IPS DF 19.7 (cell line): ENCODE results near the gene GET4.

Source experiments
- DNase-seq: peaks from one replicate; pipeline ENCODE4 v3.0.0-alpha.2; 2013; ENCODE audit warnings: low read depth, low spot score

Gene GET4, protein sequence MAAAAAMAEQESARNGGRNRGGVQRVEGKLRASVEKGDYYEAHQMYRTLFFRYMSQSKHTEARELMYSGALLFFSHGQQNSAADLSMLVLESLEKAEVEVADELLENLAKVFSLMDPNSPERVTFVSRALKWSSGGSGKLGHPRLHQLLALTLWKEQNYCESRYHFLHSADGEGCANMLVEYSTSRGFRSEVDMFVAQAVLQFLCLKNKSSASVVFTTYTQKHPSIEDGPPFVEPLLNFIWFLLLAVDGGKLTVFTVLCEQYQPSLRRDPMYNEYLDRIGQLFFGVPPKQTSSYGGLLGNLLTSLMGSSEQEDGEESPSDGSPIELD

DNA sequence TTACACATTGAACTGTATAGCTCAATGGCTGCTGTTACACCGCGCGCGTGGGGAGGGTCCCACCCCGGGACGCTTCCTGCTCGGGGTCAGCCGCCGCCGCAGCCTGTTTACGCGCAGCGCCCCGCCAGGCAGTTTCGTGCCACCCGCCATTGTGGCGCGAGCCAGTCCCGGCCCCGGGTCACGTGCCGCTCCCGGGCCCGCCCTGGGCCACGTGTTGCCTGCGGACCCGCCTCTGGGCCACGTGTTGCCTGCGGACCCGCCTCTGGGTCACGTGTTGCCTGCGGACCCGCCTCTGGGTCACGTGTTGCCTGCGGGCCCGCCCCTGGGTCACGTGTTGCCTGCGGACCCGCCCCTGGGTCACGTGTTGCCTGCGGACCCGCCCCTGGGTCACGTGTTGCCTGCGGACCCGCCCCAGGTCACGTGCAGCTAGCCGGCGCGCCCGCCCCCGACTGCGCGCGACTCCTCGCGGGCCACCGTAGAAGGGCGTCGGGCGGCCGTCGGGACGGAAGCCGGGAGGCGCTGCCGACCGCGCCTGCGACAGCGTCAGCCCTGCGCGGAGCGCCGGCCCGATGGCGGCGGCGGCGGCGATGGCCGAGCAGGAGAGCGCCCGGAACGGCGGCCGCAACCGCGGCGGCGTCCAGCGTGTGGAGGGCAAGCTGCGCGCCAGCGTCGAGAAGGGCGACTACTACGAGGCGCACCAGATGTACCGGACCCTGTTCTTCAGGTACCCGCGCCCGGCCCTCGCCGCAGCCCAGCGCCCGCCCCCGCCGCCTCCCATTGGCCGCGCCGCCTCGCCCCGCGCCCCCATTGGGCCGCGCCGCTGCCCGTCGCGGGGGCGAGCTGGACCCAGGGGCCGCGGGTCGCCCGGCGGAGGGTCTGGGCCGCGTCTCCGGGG is at the start of gene GET4:
Gene GET4 (plus strand): TSS at position 478 of the 895 bp plus-strand sequence. CDS start 92 bp downstream, at position 570.
- DNase-seq: peak; percentile 30

DNA sequence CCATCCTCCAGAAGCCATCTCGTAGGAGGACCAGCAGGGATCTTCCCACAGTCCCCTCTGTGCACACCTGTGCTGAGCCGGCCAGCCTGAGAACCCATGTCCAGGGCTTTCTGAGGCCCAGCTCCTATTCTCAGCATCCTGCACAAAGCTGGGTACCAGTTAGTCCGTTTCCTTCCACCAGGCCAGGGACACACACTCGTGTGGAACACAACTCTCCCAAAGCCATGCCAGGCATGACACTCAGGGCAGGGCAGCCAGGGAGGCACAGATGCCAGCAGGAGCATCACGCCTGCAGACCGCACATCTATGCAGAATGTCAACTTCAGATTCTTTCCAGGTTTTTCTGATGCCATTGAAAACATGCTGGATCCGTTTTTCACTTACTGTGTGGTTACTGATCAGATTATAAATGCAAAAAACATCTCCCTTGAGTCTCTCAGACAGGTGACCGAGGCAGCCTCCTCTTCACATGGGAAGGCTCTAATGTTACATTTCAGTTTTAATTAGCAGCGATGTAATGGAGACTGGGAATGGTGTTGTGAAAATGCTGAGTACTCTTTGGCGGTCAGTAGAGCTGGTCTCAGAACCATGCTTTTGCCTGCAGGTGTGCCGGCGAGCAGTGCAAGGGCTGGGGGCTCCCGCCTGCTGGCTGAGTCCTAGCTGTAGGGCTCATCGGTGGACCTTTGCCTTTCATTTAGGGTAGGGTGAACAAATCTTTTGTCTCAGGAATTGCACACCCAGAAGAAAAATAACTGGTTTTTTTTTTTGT is 47.4 kb upstream of the GET4 start:
- no peak for DNase-seq

DNA sequence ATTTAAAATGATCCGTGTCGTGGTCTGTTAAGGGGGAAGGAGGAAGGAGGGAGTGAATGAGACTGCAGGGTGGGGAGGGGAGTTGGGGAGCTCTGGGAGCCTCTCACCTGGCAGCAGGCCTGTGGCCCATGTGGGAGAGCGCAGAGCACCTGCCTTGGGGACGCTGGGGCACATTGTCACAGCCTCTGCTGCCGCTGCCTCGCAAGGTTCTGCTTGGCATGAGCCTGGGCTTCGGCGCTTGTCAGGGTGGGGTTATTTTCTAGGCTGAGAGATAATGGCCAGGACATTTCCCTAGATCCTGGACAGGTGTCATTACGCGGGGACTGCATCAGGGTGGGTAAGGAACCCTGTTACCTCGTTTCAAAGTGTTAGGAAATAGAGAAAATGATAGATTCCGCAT is 46.3 kb upstream of the GET4 start:
- DNase-seq: no peak

DNA sequence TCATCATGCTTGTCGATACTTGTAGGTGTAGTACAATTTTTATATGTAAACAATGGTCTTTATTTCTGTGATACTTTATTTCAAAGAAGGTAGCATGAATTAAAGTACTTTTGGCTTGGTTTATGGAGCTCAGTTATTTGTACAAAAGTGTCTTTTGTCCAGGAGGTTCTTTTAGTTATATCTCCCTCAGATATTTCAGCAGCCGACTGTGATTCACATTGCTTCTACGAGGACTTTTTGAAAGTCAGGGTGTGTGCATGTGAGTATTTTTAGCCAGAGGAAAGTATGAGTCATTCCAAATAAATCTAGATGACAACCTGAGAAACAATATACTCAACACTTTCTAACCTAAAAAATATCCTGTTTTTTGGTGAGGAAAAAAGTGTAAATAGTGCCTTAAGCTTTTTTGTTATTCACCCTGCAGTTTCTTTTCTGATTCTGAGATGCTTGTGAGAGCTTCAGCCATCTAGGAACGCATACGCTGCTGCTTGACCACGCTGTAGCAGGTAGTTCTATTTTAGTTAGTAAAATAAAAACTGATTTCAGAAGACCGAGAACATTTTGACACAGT is 44.7 kb upstream of the GET4 start:
- DNase-seq: no peak

DNA sequence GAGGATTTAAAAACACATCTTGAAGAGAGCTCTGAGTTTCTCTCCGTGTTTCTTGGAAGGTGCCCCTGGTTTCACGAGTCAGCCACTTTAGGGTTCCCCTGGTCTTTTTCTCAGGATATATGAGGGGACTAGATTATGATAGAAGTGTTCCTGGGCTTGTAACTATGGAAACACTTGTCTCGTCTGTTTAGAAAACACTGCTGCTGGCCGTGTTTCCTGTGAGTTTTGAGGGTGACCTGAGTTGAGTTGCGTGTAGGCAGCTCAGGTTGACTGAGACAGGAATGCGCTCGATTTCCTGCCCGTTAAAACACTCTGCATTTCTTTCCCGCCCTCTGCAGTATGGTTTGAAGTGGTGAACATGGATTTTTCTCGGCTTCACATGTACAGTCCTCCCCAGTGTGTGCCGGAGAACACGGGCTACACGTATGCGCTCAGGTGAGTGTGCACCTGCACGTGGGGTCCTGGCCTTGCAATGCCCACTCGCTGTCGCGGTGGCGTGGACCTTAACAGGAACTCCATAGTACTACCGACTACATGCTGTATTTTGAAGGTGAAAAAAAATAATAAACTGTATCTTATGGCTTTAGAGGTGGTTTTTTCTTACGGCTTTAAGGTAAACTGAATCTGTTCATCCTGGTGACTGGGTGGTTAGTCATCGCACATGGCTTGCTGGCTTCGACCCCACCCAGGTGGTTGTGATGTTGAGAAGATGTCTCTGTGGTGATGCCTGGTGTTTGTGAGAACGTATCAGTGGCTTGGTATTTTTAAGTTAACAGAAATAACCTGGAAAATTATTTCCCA is 44.0 kb upstream of the GET4 start, which contains the start of gene SUN1:
Gene SUN1 (plus strand): TSS at position 310 of the 801 bp plus-strand sequence. CDS start 49 bp downstream, at position 359.
- no peak for DNase-seq

DNA sequence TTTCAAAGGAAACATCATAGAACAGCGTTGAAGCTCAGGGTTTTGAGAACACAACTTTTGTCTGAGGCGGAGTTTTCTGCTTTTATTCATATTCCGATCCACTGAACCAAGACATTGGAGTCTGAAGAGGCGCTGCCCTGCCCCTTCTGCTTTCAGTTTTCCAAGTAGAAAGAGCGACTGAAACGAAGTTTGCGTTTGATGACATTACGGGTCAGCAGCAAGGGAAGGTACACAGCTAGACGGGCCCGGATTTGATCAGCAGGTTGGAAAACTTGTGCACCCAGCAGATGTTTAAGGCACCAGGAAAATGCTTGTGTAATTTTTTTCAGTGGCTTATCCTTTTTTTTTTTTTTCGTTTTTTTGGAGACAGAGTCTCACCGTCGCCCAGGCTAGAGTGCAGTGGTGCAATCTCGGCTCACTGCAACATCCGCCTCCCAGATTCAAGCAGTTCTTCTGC is 43.4 kb upstream of the GET4 start:
- no peak for DNase-seq

DNA sequence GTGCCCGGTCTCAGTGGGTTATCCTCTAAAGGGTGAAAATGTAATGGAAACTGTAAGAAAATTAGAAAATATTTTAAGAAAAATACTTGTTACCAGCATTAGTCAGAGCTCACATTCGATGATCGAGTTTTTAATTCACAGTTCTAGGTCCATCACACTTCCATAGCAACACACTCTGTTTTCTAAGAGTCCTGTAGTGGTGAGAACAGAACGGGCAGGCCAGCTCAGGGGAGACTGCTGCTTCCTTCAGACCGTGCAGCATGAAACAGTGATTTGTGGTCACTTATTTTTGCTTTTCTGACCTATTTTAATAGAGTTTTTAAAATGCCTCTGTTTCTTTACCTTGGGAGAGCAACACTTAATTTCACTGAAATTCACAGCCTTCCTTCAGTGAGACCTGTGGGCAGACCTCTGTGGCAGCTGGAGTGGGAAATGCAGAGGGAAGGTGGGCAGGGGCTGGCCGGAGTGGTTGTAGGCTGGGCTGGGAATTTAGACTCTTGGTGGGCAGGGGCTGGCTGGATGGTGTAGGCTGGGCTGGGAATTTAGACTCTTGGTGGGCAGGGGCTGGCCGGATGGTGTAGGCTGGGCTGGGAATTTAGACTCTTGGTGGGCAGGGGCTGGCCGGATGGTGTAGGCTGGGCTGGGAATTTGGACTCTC is 42.6 kb upstream of the GET4 start:
- DNase-seq: no peak

DNA sequence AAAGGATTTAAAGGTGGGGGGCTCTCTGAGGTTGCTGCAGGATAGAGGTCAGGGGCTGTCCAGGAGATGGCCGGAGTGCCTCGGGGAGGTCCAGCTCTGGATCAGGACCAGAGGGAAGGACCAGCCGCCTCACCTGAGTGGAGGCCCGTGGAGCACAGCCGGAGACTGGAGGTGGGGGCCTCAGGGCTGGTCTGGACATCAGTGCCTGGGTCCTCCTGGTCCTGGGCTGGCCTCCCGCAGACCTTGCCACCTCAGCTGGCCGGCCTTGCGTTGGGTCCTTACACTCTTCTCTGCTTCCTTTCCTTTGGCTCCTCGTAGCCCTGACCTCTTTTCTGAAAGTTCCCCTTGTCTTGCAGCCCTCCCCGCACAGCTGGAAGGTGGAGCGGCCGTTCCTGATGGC is 42.1 kb upstream of the GET4 start:
- no peak for DNase-seq

DNA sequence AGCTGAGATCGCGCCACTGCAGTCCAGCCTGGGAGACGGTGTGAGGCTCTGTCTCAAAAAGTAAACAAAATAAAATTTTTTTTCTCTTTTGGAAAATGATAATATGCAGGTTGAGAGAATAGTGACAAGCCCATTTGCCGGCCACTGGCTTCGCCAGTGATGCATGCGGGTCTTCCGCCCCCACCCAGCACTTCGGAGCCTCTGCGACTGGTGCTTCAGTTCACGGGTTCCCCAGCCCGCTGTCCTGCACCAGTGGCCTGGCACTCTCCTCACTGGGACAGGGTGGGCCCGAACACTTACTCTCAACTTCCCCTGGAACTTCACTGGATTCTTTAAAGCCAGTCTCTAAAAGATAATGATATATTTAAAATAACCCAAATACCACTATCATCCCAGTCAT is 41.3 kb upstream of the GET4 start:
- DNase-seq: no peak

DNA sequence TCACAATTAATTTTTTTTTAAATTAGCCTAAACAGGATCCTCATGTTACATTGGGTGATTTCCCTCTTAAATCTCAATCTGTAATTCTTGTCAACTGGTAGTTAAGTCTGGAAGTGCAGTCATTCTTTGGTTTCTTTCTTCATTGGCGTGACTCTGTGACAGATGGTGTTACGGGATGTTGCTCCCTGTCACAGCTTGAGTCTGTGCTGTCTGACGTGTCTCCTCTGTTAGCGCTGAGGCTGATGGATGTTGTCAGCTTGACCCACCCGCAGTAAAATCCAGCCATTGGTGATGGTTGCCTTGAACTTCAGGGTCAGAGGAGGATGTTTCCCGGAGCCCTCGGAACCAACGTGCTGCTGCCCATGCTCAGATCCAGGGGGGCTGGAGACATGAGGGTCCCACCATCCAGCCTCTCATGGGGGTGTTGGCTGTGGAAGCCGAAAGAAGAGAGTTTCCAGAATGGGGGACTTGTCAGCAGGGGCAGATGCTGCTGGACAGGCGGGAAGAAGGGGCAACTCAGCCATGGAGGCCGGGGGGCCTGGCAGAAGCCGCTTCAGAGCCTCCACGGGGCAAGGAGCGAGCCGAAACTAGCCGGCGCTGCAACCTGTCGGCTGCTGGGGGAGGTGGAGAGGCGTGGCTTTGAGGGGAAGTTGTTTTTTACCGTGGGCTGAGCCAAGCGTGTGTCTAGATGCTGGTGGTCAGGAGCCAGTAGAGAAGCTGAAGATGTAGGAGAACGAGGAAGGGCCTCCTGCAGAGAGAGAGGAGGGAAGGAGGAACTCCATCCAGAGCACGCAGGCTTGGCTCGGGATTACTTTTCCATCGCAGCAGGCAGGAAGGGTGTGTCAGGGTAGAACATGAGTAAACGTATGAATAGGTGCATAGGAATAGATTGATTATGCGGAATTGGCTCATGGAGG is 40.6 kb upstream of the GET4 start:
- DNase-seq: no peak

DNA sequence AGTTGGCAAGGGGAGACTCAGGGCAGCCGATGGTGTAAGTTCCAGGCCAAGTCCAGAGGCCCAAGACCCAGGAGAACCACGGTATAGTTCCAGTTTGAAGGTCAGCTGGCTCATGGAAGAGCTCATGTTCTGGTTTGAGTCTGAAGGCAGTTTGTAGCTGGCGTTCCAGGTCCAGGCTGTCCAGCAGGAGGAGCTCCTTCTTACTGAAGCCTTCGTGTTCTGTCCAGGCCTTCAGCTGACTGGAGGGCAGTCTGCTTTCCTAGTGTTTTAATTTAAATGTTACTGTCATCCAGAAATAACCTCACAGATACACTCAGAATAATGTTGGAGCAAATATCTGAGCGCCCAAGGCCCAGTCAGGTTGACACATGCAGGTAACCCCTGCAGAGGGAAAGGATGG is 39.9 kb upstream of the GET4 start:
- DNase-seq: no peak

DNA sequence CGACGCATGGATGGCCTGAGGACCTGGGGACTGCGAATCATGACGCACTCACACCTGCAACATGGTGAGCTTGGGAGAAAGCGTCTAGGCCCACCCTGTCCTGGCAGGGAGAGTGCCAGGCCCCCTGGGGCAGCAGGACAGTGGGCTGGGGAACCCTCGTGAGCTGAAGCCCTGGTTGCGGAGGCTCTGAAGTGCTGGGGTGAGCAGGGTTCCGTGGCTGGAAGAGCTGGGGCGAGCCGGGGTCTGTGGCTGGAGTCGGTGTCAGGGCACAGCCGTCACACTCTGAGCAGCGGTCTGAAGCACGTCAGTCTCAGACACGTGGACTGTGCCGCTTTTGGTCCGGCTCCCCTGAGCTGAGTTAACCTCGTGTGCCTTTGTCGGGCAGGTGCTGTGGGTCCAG is 39.4 kb upstream of the GET4 start:
- no peak for DNase-seq

DNA sequence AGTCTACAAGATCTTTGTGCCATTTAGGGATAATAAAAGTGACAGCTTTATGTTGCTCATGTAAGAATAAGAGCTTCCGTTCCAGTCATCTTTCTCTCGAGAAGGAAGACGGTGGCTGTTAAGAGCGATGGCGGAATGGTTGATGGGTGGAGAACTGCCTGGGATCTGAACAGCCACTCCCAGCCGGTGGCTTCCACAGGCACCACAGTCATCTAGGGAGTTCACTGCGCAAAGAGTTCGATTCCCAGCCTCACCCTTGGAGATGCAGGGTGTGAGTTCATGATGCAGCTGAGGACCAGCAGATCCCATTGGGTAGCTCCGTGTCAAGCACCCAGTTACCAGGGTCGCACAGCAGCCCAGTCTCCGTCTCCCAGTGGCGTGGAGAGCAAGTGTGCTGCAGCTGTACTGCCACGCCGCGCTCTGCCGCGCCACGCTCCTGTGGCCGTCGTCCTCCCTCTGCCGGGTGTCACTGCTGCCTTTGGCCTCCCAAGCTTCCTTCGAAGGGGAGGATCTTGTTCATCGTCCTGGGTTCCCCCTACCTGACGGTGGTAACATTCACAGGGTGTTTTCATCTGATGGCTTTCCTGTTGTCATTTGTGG is 36.3 kb upstream of the GET4 start:
- DNase-seq: no peak

DNA sequence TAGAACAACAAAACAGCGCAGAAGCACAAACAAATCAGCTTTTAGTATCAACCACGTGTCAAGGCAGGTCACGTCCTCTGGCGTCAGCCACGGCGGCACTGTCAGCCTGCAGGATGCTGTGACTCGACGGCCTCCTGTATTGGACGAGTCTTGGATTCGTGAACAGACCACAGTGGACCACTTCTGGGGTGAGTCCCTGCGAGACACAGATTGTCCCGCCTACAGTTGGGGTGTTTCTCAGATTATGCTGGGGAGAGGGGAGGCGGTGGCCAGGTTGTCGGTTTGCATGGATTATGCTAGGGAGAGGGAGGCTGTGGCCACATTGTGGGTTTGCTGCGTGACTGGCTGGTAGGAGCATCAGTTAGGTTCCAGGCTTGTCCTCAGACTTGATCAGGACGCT is 34.4 kb upstream of the GET4 start:
- no peak for DNase-seq

DNA sequence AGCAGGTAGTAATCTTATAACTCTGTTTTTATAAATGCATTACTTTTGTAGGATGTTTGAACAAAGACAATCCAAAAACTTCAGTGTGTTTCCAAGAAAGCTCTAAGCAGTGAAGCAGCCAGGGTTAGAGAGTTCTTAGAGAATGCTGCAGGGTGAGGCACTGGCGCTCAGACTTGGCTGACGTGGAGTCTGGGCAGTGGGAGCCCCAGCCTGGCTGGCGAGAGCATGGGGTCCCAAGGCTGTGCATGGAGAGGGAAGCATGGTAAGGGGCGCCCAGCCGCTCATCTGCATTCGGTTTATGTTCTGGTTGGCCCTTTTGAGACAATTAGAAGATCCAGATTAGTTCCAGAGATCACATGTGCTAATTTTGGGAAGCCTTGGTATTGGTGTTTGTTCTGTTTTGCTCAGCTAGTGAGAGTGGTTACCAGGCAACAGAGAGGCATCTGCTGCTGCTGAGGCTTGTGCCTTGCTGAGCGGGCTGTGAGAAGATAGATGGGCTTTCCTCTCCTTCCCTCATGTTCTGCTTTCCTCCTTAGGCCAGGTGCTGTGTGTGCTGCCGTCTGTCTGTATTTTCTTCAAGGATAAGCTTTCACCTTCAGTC is 33.8 kb upstream of the GET4 start:
- no peak for DNase-seq

DNA sequence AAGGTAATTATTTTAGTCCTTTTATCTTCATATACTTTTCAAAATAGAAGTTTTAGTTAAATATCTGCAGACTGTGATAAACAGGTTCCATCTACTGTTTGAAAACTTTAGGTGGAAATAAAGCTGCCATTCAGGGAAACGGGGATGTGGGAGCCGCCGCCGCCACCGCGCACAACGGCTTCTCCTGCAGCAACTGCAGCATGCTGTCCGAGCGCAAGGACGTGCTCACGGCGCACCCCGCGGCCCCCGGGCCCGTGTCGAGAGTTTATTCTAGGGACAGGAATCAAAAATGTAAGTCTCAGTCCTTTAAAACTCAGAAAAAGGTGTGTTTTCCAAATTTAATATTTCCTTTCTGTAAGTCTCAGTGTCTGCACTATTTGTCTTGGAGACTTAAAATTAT is 33.1 kb upstream of the GET4 start:
- DNase-seq: no peak

DNA sequence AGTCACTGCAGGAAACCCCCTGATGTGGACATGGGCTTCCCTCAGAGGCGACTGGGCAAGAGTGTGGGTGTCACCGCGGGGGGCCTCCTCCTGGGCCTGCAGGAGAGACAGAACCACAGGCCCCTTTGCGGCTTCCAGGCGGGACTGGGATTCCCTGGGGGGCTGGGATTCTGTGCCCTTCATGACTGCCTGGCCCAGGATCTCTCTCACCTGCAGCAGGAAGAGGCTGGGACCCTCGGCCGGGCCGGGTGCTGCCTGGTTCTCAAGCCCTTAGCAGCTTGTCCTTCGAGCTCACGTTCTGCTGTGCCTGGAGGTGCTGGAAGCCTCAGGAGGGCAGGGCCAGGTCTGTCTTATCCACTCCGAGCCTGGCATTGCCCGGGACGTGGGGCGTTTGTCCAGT is 32.3 kb upstream of the GET4 start:
- no peak for DNase-seq

DNA sequence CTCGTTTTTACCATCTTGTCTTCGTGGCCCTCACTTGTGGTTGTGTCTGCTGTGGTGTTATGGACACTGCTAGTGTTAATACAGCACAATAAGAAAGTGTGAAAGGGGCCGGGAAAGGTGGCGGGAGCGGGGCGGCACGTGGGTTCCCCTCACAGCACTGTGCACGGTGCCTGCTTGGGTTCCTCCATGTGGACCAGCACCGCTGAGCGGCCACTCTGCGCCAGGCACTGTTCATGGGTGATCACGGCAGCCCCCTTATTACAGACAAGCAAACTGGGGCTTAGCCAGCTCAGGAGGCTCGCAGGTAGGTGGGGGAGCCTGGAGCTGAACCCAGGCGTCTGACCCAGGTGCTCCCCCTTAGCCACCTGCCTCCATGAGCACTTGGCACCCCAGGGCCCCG is 31.8 kb upstream of the GET4 start:
- no peak for DNase-seq
